Body of pancreas (tissue), 4 donors: ENCODE measurements around the gene PLCB3.

Experiments used
- CTCF ChIP-seq, 7 experiments: fragments of 450-650 bp in 4 of 7; fragments of 200-600 bp in 3 of 7; sonication (generic) in 3 of 7; IDR thresholded peaks; one replicate each; pipeline ENCODE4 v1.5.1; 2016 to 2019; ENCODE audit warnings: antibody characterized with exemption in 7 of 7
- POLR2A ChIP-seq, 3 donors: fragments of 450-650 bp; IDR thresholded peaks; one replicate each; pipeline ENCODE4 v1.6.1; 2016; ENCODE audit warnings: antibody characterized with exemption in 3 of 3, mild to moderate bottlenecking in 2 of 3

- TF ChIP-seq CTCF (IDR thresholded peaks at IDR 0.05) (peak in 3 of 7 experiments; percentile 22 to 29 (median 25)), POLR2A (IDR thresholded peaks at IDR 0.05) (peak in 2 of 3 donors; percentile 52 to 66)
Measured at GRCh38 chr11:64269540-64270220, 18.4 kb downstream of the PLCB3 start.
